Testis (tissue), 3 donors: ENCODE data around the gene PRR5. TPM values are rescaled to one million over a fixed set of nuclear protein-coding genes. Genes with fewer than 3 reads are reported as not detected.

Source experiments
- DNase-seq: peaks from one replicate; pipeline ENCODE4 v3.0.0-alpha.2; 2019
- H3K27ac ChIP-seq, 2 donors: fragments of 200-600 bp; sonication (generic); one replicate each; pipeline ENCODE4 v1.5.1; 2019
- H3K27me3 ChIP-seq: fragments of 200-600 bp; sonication (generic); one replicate; pipeline ENCODE4 v1.5.1; 2019
- H3K36me3 ChIP-seq: fragments of 200-600 bp; sonication (generic); one replicate; pipeline ENCODE4 v1.5.1; 2017; ENCODE audit warnings: low read depth; ENCODE audit errors: missing control alignments
- H3K4me1 ChIP-seq: fragments of 200-600 bp; sonication (generic); one replicate; pipeline ENCODE4 v1.5.1; 2019
- H3K4me3 ChIP-seq, 2 donors: fragments of 200-600 bp; sonication (generic); one replicate each; pipeline ENCODE4 v1.5.1; 2017 to 2019
- H3K9me3 ChIP-seq: fragments of 200-600 bp; sonication (generic); one replicate; pipeline ENCODE4 v1.5.1; 2017
- CTCF ChIP-seq, 3 experiments: fragments of 450-650 bp in 2 of 3; fragments of 200-600 bp in 1 of 3; sonication (generic) in 1 of 3; IDR thresholded peaks; one replicate each; pipeline ENCODE4 v1.5.1; 2016 to 2019; ENCODE audit warnings: antibody characterized with exemption in 3 of 3, mild to moderate bottlenecking in 2 of 3, moderate library complexity in 1 of 3
- POLR2A ChIP-seq: fragments of 450-650 bp; IDR thresholded peaks from one replicate; pipeline ENCODE4 v1.6.1; 2017; ENCODE audit warnings: antibody characterized with exemption, mild to moderate bottlenecking, moderate library complexity
- WGBS, 2 donors: methylation state at CpG; one replicate each; pipeline ENCODE4 v1.1.5; 2018; 5-methylcytosine and 5-hydroxymethylcytosine counted together
- intact Hi-C: fragments of 100-400 bp; cut with DNase I; formaldehyde crosslinking; loops from one replicate; pipeline ENCODE4 v1.15.1; 2023; ENCODE audit warnings: low total_unique reads
- polyA plus RNA-seq: library from polyadenylated mRNA; stranded (reverse); fragments of 350-450 nt; fragmentation: Illumina TruSeq; extraction: RNeasy Lipid Tissue Mini Kit (QIAGEN cat#74804); gene quantifications from one replicate; pipeline ENCODE4 v1.2.3, GENCODE V29; 2014; ENCODE audit warnings: low read depth, low replicate concordance; ENCODE audit not compliant: insufficient read depth
- total RNA-seq, 2 donors: library from RNA; depleted of rRNA; stranded (reverse); fragments of >200 nt; gene quantifications; one replicate each; pipeline ENCODE4 v1.2.3, GENCODE V29; 2016

Gene PRR5
- total and polyA plus RNA-seq, 3 donors from 2014 or later: 20.2 to 50.4 (median 38.4) TPM

- intact Hi-C loops: no loop called here
- H3K27ac ChIP-seq: no peak overlapping the region
- H3K4me3 ChIP-seq: no peak overlapping the region
- H3K9me3 ChIP-seq: no peaks in the 10 kb centered on the region
- H3K4me1 ChIP-seq: peaks cover 2% of the 10 kb centered on the region
- TF ChIP-seq POLR2A (no peak), CTCF (IDR thresholded peaks at IDR 0.05) (no peak)
- no peaks in the 10 kb centered on the region for H3K27me3 ChIP-seq
- DNase-seq: no peak
- 89 to 92% methylated on average over 7 of the region's 7 CpGs for WGBS, 2 donors
- no peaks in the 10 kb centered on the region for H3K36me3 ChIP-seq
Measured at GRCh38 chr22:44748524-44748923, 46.5 kb downstream of the PRR5 start.

GRCh38 chr22:44750481-44750880 is 48.5 kb downstream of the PRR5 start:
- Histone ChIP-seq H3K27me3 (no peaks in the 10 kb centered on the region), H3K4me1 (peaks cover 13% of the 10 kb centered on the region), H3K4me3 (no peak overlapping the region), H3K9me3 (no peaks in the 10 kb centered on the region), H3K36me3 (no peaks in the 10 kb centered on the region), H3K27ac (no peak overlapping the region)
- intact Hi-C loops: no loop called here
- TF ChIP-seq CTCF (IDR thresholded peaks at IDR 0.05) (no peak), POLR2A (no peak)
- 74 to 79% methylated on average over 1 of the region's 1 CpG for WGBS, 2 donors
- no peak for DNase-seq

GRCh38 chr22:44752285-44753188 is 50.5 kb downstream of the PRR5 start, which contains the start of gene ARHGAP8:
TSS of gene ARHGAP8 (plus strand) at chr22:44752575. CDS start at chr22:44786528, 33,953 bp downstream.
- no peak for DNase-seq
- 6 to 8% methylated on average over 49 to 62 of the region's 78 CpGs for WGBS, 2 donors
- no peaks in the 10 kb centered on the region for H3K36me3 ChIP-seq
- intact Hi-C loops: no loop called here
- H3K27me3 ChIP-seq: no peaks in the 10 kb centered on the region
- H3K9me3 ChIP-seq: no peaks in the 10 kb centered on the region
- peaks cover 17% of the 10 kb centered on the region for H3K4me1 ChIP-seq
- H3K27ac ChIP-seq: no peak within 1 kb of the TSS
- peak within 1 kb of the TSS; percentile 48 to 55 for H3K4me3 ChIP-seq
- TF ChIP-seq CTCF (IDR thresholded peaks at IDR 0.05) (no peak), POLR2A (no peak)

GRCh38 chr22:44753189-44754042 is 51.4 kb downstream of the PRR5 start:
- H3K36me3 ChIP-seq: no peaks in the 10 kb centered on the region
- 16 to 23% methylated on average over 18 to 29 of the region's 29 CpGs for WGBS, 2 donors
- H3K4me3 ChIP-seq: peak overlapping the region in 1 of 2 donors; percentile 55
- H3K27ac ChIP-seq: no peak overlapping the region
- no peaks in the 10 kb centered on the region for H3K27me3 ChIP-seq
- intact Hi-C loops: no loop called here
- DNase-seq: peak; percentile 64
- H3K9me3 ChIP-seq: no peaks in the 10 kb centered on the region
- TF ChIP-seq CTCF (IDR thresholded peaks at IDR 0.05): no peak
- TF ChIP-seq POLR2A: no peak
- peaks cover 17% of the 10 kb centered on the region for H3K4me1 ChIP-seq
